HPDE6-E6E7 (cell line): ENCODE measurements around the gene RESP18.
A peak's percentile ranks its signal among the peaks of the same experiment; 100 is the strongest.

ENCODE experiments used
- DNase-seq: peaks from one replicate; pipeline ENCODE4 v3.0.0; 2011; ENCODE audit warnings: missing footprints; ENCODE audit errors: extremely low spot score

The RESP18 gene

DNA sequence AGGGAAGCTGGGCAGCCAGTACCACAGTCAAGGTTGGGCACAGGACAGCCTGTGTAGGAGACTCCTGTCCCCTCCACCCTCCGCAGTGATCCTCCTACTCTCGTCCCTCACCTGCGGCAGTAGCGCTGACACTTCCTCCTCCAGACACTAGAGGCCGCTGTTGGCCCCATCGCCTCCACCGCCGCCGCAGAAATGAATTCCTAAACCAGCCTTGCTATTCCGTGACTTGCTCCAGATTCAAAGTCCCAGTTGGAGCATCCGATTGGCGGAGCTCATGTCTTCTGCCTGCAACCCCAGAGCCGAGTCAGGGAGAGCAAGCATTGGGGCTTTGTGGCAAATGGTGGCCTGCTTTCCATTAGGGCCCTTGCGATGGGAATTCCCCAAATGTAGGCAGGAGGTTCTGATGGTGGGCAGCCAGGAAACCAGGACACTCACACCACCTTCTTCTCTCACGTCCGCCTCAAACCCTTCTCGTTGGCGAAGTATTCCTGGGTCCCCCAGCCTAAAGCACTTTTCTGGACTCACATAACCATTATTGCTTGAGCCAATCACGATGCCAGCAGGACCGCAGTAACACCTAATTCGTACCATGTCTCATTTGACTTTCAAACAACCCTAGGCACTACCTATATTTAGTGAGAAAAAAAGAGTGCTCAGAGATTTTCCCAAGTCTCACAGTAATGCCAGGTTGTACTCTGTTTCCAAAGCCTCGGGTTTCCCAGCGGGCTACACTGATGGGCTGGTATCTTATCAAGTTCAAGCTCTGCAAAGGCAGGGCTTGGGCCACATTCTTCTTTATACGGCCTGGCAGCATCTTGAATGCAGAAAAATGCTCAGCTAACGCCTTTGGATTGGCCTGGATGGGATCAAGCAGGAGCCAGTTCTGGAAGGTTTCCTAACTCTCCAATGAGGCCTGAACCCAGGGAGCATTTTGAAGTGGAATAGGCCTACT, 54.6 kb downstream of the RESP18 start:
- peak; percentile 58 for DNase-seq
